ENCODE measurements around the gene HMCN1. TPM values are rescaled to one million over a fixed set of nuclear protein-coding genes. Genes with fewer than 3 reads are reported as not detected.

HMCN1 gene
- total RNA-seq, 1 experiment from 2014 or later, result 0.12 TPM

GRCh38 chr1:186050360-186050759 is 316.2 kb downstream of the HMCN1 start:
- H3K4me1 Mint-ChIP-seq (ENCODE audit: insufficient read depth, unreplicated experiment), result peaks cover 6% of the 10 kb centered on the region
- H3K27ac Mint-ChIP-seq (ENCODE audit: low read depth, unreplicated experiment), result no peak overlapping the region
- no peak for TF ChIP-seq CTCF (IDR thresholded peaks at IDR 0.05; ENCODE audit: unreplicated experiment)
- intact Hi-C loops (cut with micrococcal nuclease), result no loop called here
- no peaks in the 10 kb centered on the region for H3K9me3 Mint-ChIP-seq (ENCODE audit: unreplicated experiment)
- no peak overlapping the region for H3K4me3 Mint-ChIP-seq (ENCODE audit: unreplicated experiment)
- DNase-seq (ENCODE audit: unreplicated experiment), result peak; percentile 26
- BruUV-seq (replicated peaks), result no TSS peak
- ChIA-PET POLR2A (interaction anchor here (0.7 to 0.8 kb wide), 2 partner anchors 12 kb away, joined by 3 read pairs; no protein-coding TSS in a partner anchor), CTCF (interaction anchor here (0.6 kb wide), 2 partner anchors 122 to 136 kb away, joined by 3 read pairs; no protein-coding TSS in a partner anchor)
- H3K27me3 Mint-ChIP-seq (ENCODE audit: insufficient read depth, unreplicated experiment), result no peaks in the 10 kb centered on the region
- H3K36me3 Mint-ChIP-seq (ENCODE audit: insufficient read depth, unreplicated experiment), result no peaks in the 10 kb centered on the region

GRCh38 chr1:186054003-186054402 is 319.8 kb downstream of the HMCN1 start:
- Mint-ChIP-seq H3K36me3 (ENCODE audit: insufficient read depth, unreplicated experiment) (no peaks in the 10 kb centered on the region), H3K27ac (ENCODE audit: low read depth, unreplicated experiment) (no peak overlapping the region), H3K9me3 (ENCODE audit: unreplicated experiment) (no peaks in the 10 kb centered on the region), H3K4me3 (ENCODE audit: unreplicated experiment) (no peak overlapping the region), H3K4me1 (ENCODE audit: insufficient read depth, unreplicated experiment) (peaks cover 6% of the 10 kb centered on the region), H3K27me3 (ENCODE audit: insufficient read depth, unreplicated experiment) (no peaks in the 10 kb centered on the region)
- DNase-seq (ENCODE audit: unreplicated experiment), result no peak
- CTCF ChIA-PET, result interaction anchor here (1.2 kb wide), 1 partner anchor 32 kb away, joined by 3 read pairs; no protein-coding TSS in a partner anchor
- TF ChIP-seq CTCF (IDR thresholded peaks at IDR 0.05; ENCODE audit: unreplicated experiment), result no peak
- no TSS peak for BruUV-seq (replicated peaks)
- POLR2A ChIA-PET, result interaction anchor here (0.9 kb wide), 1 partner anchor 20 kb away, joined by 4 read pairs; no protein-coding TSS in a partner anchor
- intact Hi-C loops (cut with micrococcal nuclease), result no loop called here

- BruUV-seq (replicated peaks), result no TSS peak
- no peak for DNase-seq (ENCODE audit: unreplicated experiment)
- intact Hi-C loops (cut with micrococcal nuclease), result no loop called here
- H3K9me3 Mint-ChIP-seq (ENCODE audit: unreplicated experiment), result no peaks in the 10 kb centered on the region
- no peak overlapping the region for H3K4me3 Mint-ChIP-seq (ENCODE audit: unreplicated experiment)
- TF ChIP-seq CTCF (IDR thresholded peaks at IDR 0.05; ENCODE audit: unreplicated experiment), result no peak
- H3K27ac Mint-ChIP-seq (ENCODE audit: low read depth, unreplicated experiment), result no peak overlapping the region
- peaks cover 15% of the 10 kb centered on the region for H3K4me1 Mint-ChIP-seq (ENCODE audit: insufficient read depth, unreplicated experiment)
- no peaks in the 10 kb centered on the region for H3K36me3 Mint-ChIP-seq (ENCODE audit: insufficient read depth, unreplicated experiment)
- CTCF ChIA-PET, result interaction anchor here (0.6 to 1.2 kb wide), 3 partner anchors 18 to 526 kb away, joined by 3 read pairs; no protein-coding TSS in a partner anchor
- POLR2A ChIA-PET, result interaction anchor here (0.8 to 1.4 kb wide), 2 partner anchors 16 to 42 kb away, joined by 3 to 4 read pairs; no protein-coding TSS in a partner anchor
- H3K27me3 Mint-ChIP-seq (ENCODE audit: insufficient read depth, unreplicated experiment), result no peaks in the 10 kb centered on the region
Observed at GRCh38 chr1:186054932-186055331, 320.7 kb downstream of the HMCN1 start.

- BruUV-seq (replicated peaks), result no TSS peak
- no peak for DNase-seq (ENCODE audit: unreplicated experiment)
- no peaks in the 10 kb centered on the region for H3K9me3 Mint-ChIP-seq (ENCODE audit: unreplicated experiment)
- H3K4me3 Mint-ChIP-seq (ENCODE audit: unreplicated experiment), result no peak overlapping the region
- ChIA-PET CTCF (no interaction called here), POLR2A (interaction anchor here (0.8 to 1.4 kb wide), 2 partner anchors 17 to 41 kb away, joined by 3 to 4 read pairs; no protein-coding TSS in a partner anchor)
- no peaks in the 10 kb centered on the region for H3K36me3 Mint-ChIP-seq (ENCODE audit: insufficient read depth, unreplicated experiment)
- TF ChIP-seq CTCF (IDR thresholded peaks at IDR 0.05; ENCODE audit: unreplicated experiment), result no peak
- peaks cover 9% of the 10 kb centered on the region for H3K4me1 Mint-ChIP-seq (ENCODE audit: insufficient read depth, unreplicated experiment)
- intact Hi-C loops (cut with micrococcal nuclease), result no loop called here
- no peaks in the 10 kb centered on the region for H3K27me3 Mint-ChIP-seq (ENCODE audit: insufficient read depth, unreplicated experiment)
- H3K27ac Mint-ChIP-seq (ENCODE audit: low read depth, unreplicated experiment), result no peak overlapping the region
Observed at GRCh38 chr1:186055846-186056245, 321.7 kb downstream of the HMCN1 start.
